DMS153 (cell line): ENCODE results near the gene NXPH2.
"Not testable (repeated sequence)": the region's sequence is repeated elsewhere in the genome, so short reads cannot be mapped to it uniquely, and the experiment has no call there.

Source experiments
- DNase-seq: peaks from one replicate; lab custom pipeline; 2025; lab: John Stamatoyannopoulos, UW

The NXPH2 gene

DNA sequence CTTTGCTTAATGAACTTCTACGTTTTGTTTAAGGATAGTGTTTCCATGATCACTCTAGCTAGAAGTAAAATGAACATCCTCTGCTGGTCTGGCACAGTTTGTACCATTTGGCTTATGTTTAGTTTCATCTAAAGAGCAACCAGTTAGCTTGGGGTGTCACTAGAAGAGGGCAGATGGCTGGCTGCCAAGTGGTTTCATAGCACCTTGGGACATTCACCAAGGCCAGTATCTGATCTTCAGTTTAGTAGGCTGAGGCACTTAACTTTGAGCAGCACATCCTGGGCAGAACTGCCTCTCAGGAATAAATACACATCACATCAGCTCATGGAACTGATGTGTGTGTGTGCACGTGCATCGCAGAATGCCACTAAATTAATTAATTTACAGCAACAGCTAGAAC, 68.4 kb downstream of the NXPH2 start:
- no peak for DNase-seq

DNA sequence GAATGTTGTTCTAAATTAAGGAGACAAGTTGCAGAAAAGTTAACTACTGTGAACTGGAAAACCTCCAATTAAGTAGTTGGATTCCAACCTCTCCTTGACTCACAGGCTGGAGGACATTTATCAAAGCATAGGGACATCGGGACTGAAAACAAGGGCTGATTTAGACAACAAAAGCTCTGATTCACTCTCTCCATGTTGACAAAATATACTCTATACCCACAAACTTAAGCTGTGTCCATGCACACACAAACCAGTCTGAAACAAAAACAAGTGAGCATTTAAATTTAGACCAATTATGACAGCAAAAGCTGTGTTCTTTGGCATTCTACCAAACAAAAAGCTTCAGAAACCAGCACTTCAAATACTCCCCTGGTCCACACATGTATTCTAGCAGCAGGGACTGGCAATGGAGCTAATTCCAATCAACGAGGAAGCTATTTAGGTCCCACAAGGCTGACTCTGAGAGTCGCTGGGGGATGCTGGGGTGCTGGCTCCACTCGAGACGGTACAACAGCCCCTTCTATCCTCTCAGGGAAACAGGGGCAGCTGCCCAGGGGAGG, 71.4 kb downstream of the NXPH2 start:
- DNase-seq: peak; percentile 34

DNA sequence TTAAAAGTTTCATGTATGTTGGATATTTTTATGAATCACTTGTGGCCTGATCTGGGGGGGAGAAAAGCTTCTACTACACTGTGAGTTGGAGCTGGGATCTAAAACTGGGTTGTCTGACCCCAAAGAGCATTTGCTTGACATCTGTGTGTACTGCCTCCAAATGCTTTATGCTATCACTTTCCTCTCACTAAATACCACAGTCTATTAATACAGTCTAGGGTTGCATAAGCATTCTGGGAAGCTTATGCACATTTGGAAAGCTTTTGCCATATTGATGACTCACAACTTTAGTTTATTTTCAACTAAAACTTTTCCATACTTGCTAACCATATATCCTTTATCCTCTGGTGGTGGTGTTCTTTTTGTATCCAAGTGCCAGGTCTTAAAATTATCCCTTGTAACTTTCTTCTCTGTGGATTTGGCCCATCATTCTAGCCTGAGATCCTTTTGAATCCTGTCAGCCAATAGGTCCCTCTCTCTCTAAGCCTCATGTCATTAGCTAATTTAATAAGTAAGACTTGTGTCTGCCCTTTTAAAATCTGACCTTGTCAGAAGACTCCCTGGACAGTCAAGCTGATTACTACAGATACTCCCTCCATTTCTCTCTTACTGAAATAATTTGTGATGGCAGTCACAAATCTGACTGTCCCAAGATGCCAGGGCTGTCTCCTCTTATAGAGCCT, 72.7 kb downstream of the NXPH2 start:
- no peak for DNase-seq

DNA sequence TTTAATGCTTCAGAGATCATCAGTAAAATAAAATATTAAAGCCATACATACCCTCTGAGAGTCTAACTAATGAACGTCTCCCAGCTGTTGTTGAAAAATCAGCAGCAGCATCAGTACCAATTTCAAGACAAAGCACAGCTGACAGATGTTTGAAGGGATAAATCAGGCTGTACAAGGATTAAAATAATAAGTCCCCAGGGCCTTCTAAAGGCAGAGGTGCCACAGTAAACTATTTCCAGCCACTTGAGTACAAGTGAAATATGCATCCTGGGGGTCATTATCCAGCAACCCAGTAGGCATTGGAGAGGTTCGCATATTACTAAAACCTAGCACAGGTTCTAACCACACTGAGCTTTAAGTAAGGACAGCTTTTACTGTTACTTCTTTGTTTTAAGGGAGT, 76.9 kb downstream of the NXPH2 start:
- no peak for DNase-seq

DNA sequence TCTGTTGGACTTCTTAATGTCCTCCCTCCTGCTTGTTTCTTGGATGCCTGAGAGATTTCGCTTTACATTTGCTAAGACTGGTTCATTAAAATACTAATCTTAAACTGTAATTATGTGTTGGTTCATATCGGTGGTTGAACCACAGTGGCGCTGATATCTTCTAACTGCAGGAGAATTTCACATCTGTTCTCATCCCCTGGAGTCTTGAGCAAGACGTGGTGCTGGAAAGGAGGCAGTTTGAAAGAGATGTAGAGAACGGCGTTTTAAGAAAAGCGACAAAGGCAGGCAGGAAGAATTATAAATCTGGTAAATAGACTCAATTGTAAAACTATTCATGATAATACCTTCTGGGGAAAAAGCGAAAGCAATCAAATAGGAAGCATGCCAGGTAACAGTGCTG, 79.5 kb downstream of the NXPH2 start:
- DNase-seq: no peak

DNA sequence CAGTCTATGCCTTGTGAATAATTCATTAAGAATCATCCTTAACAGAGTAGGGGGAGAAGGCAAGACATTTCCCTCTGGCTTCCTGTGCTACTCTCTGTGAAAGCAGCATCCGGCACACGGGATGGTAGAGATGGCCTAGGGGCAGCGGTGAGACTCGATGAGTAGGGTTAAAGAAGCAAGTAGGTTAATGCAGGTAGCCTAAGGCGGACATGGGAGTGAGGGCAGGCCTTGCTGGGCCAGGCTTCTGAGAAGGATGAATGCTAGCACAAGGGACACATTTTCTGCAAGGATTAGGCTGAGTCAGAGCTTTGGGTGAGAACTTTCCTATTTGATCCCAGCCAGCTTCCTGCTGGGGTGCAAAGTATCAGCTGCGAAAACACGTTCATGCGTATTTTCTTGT, 80.8 kb downstream of the NXPH2 start:
- DNase-seq: no peak

DNA sequence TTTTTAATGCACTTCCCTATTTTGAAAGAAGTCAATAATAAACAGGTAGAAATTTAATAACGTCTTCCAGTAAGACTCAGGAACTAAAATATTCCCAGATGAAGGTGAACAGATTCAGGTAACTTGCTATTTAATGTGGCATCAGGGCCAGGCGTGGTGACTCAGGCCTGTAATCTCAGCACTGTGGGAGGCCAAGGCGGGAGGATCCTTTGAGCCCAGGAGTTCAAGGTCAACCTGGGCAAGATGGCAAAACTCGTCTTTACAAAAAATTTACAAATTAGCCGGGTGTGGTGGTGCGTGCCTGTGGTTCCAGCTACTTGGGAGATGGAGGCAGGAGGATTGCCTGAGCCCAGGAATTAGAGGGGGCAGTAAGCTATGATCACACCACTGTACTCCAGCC, 81.8 kb downstream of the NXPH2 start:
- DNase-seq: no peak

DNA sequence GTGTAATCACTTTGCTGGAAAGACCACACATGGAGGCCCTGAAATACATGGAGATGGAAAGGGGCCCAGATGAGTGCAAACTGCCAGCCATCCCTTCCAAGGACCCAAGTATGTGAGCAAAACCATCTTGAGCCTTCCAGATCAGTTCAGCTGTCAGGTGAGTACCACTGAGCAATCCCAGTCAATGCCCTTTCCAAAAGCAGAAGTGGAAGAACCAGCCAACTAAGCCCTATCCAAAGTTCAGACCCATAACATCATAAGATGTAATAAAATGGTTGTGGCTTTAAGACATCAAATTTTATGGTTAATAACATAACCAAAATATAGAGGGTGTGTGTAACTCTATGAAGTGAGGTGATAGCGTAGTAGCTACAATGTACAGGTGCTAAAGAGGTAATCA, 88.5 kb downstream of the NXPH2 start:
- DNase-seq: no peak

DNA sequence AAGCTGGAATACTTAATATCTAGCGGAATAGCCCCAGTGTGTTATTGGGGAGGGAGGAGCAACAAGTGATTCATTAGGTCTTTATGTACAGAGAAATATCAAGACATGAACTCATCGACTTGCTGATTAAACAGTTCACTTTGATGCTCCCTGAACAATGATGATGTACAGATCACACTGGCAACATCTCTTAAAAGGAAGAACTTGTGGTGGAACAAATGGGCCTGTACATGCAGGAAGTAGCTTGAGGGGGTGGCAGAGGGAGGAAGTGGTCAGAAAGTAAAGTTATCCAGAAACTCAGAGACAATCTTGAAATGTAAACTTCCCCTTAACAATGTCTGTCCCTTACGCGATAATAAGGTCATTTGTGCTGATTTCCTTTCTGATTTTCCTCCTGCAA, 90.5 kb downstream of the NXPH2 start:
- DNase-seq: no peak

DNA sequence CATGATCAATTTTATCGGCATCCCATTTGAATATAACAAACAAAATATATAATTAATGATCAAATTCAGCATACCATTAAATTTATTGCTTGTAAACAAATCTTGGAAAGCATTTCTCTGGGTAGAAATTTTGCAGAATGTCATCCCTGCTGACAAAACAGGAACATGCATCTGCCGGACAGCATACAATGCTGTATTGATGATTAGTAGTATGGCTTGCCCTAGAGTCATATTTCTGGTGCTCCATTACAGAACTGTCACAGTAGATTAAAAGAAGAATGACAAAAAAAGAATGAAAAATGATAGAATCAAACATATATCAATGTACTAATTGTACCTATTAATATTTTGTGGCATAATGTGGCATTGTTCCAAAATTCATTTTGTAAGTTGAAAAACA, 98.0 kb downstream of the NXPH2 start:
- DNase-seq: no peak

DNA sequence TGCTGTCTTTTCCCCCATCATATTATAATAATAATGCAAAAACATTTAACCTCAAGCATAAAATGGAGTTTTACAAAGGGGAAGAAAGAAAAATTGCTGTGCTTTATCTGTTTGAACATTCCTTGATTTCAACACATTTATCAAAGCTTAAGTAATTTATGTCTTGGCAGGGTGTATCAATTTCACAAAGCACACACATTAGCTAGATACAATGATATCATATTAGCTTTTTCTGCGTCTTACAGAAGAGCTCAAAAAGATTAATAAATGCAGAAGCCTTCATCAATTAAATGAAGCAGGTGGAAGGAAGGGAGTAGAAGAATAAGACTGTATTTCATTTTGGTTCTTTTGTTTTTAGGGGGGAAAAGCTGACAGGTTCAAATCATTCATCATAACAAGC, 103.0 kb downstream of the NXPH2 start:
- no peak for DNase-seq

DNA sequence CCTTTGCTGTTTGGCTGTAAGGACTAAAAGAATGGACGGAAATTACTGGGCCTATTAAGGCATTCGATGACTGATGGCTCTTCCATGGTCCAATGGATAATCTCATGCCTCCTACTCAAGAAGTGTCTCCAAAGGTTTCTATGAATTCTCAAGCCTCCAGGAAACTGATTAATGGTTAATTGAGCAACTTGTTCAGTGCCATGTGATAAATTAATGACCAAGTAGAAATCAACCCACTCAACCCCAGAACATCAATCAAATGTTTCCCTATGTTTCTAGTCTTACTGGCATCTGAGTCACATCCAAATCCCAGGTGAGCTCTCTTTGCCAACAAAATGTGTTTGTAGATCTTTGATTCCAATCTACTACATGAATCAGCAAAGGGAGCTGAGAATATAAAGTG, 103.6 kb downstream of the NXPH2 start:
- DNase-seq: no peak

DNA sequence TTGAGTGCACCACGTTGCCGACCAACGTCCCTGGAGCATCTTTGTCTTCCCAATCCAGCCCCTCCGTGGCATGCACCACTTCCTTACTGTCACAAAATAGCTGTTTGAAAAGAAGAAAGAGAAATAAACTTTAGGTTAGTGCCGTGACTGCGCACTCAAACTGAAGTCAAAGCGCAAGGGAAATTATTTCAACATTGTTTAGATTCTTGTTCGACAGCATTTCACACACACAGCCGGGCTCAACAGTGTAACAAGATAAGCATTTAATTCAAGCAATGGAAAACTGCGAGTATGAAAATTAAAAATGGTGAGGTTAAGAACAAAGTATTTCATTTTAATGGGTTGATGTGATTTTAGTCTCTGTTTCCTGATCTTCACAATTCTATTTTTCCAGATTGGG, 108.6 kb downstream of the NXPH2 start:
- DNase-seq: no peak

DNA sequence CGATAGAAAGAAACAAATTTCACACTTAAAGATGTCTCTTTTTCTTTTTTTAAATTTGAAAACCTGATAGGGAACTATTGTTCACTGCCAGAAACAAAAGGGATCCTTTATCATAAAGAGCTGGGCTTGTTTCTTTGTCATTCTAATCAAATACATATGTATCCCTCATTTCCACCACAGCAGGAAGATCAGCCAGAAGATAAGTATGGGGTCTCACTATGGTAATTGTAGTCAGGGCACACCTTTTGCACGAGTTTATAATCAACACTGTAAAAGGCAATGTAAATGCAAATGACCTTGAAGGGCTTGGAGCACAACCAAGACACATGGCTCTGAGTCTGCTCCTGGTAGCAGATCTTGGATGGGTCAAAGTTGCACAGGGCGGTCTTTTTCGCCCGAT, 109.5 kb downstream of the NXPH2 start:
- no peak for DNase-seq

DNA sequence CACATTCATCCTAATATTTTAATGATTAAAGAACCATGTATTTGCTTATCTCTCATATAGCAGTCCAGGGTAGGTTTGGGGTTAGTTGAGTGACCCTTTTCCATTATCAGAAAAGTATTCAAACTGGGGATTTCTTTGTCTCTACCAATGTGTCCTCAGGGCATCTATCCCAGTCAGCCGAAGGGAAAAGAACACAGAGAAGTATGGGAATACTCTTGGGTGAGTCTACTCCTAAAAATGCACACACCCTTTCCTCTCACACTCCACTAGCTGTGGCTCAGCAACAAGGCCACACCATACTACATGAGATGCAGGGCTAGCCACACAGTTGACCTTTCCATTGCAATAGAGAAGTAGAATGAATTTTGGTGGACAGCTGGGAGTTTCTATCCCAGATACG, 114.3 kb downstream of the NXPH2 start:
- no peak for DNase-seq

DNA sequence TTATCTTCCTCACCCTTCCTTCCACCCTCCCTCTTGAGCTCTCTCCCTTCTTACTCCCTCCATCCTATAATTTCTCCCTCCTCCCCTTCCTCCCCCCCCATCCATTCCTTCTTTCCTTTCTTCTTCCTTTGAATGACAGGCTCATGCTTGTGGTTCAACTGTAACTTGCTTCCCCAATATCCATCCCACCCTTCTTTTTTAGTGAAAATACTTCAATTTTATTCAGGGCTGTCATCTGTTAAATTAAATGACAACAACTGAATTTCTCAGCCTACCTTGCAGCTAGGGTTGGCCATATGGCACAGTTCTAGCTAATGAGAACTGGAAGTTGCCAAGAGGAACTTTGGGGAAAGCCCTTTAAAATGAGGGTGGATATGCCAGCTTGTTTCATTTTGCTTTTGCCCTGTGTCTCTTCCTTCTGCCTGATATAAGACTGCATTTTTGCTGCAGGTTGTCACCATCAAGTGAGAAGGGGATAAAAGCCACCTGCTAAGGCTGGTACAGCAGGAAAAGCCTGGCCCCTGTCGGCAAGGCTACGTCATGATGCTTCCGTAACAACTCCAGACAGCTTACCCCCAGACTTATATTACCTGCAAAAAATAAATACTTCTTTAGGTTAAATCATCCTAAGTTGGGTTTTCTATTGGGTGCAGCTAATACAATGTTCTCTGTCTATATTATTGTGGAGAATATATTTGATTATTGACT, 121.8 kb downstream of the NXPH2 start:
- DNase-seq: no peak

DNA sequence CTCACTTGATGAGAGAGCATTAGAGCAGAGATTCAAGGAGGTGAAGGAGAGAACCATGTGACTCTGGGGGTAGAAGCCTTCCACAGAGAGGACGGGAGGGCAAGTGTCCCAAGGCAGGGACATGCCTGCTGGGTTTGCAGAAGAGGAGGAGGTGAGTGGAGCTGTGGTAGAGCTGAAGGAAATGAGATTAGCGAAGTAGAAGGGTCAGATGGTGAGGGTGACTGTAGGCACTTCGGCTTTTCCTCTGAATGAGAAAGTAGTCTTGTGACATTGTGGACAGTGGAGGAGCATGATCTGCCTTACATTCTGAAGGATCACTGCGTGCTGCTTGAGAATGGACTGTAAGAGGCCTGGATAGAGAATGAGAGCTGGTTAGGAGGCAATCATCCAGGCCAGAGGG, 126.0 kb downstream of the NXPH2 start:
- DNase-seq: no peak

DNA sequence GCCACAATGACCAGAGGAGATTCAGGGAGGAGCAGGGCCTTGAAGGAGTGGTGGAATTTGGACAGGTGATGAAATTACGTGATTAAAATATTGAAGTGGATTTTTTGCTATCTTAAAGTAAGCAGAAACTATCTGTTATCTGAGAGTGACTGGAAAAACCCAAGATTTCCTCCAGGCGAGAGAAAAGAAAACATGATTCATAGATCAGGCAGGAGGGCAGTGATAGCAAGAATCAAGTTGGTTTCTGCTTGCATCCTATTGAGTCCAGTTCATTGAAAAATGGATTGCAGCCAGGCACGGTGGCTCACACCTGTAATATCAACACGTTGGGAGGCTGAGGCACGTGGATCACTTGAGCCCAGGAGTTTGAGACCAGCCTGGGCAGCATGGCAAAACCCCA, 127.8 kb downstream of the NXPH2 start:
- no peak for DNase-seq

DNA sequence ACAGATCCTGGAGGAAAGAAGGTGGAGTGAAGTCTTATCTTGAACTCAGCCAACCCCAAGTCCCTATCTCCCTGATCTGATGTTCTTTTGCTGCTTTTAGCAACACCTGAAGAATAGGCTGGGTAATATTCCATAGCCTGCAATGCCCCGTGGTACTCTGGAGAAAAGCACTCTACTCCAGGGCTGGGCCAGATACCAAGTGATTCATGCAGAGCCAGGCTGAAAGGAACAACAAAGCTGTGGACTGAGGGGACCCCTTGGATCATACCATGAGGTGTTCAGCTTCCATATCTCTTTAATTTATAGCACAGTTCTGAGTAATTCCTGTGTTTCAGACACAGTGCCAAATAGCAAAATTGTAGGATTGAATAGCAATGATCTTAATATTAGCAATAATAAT, 130.6 kb downstream of the NXPH2 start:
- no peak for DNase-seq

DNA sequence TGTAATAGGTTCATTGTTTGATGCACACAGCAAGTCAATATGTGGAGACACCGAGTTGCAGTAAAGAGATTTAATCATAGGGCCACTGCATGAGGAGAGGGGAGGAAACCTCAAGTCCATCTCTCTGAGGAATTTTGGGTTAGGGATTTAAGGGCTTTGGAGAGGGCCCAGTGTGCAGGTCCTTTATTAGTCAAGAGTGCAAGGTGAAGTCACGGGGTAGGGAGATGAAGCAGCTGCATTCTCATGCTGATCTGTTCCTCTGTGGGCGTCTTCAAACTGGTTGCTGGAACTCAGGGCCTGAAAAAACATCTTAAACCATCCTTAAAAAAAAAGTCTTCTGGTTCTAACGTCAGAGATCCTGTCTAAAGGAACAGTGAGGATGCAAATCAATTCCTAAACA, 131.6 kb downstream of the NXPH2 start:
- no peak for DNase-seq

DNA sequence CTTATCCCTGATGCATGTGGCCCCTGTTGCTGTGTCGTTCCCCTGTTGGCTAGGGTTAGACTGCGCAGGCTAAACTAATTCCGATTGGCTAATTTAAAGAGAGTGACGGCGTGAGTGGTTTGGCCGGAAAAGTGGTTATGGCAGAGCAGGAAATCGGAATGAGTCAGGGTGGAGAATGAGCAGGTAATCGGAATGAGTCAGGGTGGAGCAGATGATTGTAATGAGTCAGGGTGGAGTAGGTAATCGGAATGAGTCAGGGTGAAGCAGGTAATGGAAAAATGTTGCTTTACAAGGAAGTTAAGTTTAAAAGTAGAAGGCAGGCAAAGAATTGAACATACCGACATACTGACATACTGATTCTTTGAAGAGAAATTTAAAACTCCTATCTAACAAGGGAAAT, 135.4 kb downstream of the NXPH2 start:
- not testable (repeated sequence) for DNase-seq

DNA sequence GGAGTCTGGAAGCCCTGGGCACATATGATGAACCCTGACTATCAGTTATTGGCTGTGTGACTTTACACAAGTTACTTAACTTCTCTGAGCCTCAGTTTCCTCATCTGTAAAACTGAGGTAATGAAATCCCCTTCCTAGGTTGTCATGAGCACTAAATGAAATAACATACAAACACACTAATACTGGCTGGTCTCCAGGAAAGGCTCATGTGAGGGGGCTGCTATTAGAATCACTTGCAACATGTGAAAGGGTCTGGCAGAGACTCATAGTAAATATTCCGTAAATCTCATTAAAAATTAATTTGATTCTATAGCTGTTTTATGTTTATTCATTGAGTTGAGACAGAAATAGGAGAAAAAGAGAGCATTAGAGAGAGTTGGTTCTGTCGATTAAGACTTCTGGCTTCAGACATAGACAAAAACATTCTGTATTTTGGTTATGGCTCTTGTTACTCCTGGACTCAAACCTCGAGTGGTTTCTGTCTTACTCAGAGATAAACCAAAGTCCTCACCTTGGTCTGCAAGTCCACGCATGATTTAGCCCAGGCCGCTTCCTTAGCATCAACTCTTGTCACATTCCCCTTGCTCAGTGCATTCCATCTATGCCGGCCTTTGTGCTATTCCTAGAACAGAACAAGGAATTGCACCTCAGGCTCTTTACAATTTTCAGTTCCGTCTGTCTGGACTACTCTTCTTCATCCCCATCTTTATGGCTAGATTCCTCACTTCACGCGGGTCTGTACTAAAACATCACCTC, 139.1 kb downstream of the NXPH2 start:
- no peak for DNase-seq

DNA sequence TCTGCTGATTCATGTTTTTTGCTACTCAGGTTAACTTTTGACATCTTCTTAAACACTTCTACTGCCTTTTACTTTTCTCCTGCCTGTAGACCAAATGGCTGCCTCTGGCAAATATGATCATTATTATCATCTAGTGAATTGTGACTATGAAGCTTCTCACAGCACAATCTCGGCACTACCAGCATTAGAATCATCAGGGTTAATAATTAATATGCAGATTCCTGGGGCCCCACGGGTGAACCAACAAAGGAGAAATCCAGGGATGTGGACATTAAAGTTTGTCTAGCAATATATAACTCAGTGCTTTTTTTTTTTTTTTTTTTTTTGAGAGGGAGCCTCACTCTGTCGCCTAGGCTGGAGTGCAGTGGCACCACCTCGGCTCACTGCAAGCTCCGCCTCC, 142.5 kb downstream of the NXPH2 start:
- no peak for DNase-seq
